HTERT RPE-1 (cell line): ENCODE results near the gene AQP1.

Experiments
- in situ Hi-C: fragments of 300-500 bp; cut with MboI; formaldehyde crosslinking; loops from 4 replicates; pipeline ENCODE4 v1.14.3; 2020; ENCODE audit warnings: low sequenced_read_pairs

AQP1 gene

DNA sequence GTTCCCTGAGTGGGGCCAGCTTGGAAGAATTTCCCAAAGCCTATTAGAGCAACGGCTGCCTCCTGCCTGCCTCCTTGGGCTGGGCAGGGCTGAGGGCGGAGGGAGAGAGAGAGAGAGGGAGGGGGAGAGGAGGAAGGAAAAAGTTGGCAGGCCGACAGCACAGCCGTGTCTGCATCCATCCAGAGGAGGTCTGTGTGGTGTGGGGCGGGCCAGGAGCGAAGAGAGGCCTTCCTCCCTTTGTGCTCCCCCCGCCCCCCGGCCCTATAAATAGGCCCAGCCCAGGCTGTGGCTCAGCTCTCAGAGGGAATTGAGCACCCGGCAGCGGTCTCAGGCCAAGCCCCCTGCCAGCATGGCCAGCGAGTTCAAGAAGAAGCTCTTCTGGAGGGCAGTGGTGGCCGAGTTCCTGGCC, at the start of gene AQP1:
TSS of gene AQP1 (plus strand) at position 293 of the 409 bp plus-strand sequence. CDS start at position 350, 57 bp downstream.
- in situ Hi-C loops: no loop called here

DNA sequence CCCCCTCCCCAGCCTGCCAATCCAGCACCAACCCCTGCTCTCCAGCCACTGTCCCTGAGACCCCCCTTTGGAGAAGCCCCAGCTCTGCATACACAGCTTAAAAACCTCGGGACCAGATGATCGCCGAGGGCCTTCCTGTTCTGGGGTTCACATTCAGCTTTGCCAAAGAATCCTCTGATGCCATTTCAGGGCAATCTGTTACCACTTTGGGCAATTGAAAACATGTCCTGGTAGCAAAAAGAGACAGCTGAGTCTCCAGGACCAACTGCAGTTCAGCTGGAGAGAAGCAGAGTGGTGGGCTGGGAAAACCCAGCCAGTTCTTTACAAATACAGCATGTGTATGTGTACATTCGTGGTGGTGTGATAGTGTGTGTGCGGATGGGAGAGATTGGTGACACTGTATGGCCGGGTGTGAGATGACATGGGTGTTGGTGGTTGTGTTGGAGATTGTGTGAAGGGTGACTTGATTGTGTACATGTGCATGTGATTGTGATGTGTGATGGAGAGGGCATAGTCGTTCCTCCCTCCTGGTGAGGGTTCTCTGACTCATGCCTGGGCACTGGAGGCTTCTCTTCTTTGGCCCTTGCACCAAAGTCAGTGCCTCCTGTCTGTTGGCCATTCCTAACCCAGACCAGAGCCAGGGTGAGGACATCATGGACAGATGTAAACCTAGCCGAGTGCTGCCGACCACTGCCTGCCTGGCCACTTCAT, 48.5 kb upstream of the AQP1 start:
- in situ Hi-C loops: no loop called here

DNA sequence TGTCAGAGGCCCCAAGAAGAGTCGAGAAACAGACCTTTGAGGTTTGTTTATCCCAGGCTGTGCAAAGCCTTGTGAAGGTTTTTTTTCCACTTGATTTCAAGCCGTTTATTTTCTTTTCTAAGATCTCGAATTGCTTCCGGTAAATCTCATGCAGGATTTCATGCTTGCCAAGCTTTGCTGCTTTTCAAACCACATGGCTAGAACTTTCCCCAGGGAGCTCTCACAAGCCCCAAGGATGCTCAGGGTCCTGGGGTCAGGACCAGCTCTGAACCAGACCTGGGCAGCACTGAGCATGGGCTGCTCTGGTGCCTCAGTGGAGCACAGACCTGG, 48.0 kb upstream of the AQP1 start:
- in situ Hi-C loops: no loop called here

DNA sequence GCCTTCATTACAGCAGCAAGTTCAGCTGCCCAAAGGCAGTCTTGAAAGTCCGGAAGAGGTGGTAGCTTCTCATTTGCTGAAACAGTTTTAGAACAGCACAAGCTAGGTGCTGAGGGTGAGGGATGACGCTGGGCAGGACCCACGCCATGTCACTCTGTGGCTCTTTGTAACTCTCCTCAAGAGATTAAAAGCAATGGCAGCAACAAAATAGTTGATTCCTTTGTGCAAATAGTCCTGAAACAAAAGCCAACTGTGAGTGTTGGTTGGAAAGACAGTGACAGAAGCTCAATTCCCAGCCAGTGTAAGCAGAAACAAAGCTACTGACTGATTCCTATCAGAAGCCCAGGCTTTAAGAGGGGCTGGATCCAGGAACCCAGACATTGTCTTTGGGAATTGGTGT, 47.6 kb upstream of the AQP1 start:
- in situ Hi-C loops: no loop called here

DNA sequence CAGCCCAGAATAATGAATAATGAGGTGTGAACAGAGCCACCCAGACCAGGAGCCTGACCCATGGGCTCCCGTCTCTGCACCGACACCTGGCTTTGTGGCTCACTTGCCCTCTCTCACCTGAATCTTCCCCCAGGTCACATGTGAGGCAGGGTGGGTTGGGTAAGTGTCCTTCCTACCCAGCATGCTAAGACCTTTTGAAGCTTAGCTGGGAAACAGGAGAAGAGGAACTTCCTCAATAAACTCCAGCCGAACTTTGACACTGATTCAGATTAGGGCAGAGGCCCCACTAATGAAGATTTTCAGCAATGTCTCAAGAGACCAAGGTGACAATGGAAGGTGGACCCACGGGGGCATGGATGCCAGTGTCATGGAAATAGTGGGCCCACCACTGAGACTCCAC, 46.6 kb upstream of the AQP1 start:
- in situ Hi-C loops: no loop called here

DNA sequence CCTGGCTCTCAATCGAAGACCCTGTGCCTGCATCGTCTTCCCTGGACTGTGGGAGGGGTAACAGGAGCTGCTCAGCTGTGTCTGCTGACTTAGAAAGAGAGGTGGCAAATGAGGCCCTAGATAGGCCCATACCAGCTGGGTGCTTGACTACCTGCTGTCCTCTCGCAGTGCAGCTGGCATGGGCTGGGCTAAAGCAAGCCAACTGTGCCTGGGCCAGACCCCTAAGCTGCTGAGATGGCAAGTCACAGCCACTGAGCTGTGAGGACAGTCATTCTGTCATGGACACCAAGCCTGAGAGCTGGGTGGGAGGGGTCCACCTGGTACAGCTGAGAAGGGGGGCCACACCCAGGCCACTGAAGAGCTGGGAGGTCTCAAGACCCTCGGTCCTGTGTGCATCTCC, 45.8 kb upstream of the AQP1 start:
- in situ Hi-C loops: no loop called here

DNA sequence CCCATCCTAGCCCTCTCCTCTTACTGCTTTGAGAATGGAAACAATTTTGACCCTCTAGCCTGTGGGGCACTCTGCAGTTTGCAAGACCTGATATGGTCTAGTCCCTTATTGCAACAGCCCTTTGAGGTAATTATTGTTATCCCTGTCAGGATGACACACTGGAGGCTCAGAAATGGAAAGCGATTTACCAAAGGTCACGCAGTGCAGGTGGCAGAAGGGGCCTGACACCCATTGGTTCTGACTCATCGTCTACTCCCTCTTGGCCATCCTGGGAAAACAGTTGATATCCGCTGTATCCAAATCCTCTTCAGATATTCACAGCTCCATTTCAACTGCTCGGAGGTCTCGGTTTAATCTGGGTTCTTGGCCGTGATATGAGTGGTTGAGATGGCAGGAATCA, 44.7 kb upstream of the AQP1 start:
- in situ Hi-C loops: no loop called here

DNA sequence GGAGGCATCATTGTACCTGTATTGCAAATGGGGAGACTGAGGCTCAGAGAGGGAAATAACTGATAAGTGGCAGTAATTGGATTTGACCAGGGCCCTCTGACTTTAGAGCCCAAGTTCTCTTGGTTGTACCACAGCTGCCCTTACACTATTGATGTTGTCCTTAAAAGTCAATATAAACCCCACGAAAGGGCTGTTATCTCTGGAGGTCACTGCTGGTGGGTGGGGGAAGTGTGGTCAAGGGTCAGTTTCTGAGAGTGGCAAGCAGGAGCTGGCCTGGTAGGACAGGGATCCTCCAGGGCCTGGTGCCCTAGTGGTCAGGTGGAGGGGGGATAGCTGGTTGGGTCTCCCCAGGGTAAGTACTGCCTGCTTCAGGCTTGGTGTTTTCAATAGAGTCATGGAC, 44.2 kb upstream of the AQP1 start:
- in situ Hi-C loops: no loop called here

DNA sequence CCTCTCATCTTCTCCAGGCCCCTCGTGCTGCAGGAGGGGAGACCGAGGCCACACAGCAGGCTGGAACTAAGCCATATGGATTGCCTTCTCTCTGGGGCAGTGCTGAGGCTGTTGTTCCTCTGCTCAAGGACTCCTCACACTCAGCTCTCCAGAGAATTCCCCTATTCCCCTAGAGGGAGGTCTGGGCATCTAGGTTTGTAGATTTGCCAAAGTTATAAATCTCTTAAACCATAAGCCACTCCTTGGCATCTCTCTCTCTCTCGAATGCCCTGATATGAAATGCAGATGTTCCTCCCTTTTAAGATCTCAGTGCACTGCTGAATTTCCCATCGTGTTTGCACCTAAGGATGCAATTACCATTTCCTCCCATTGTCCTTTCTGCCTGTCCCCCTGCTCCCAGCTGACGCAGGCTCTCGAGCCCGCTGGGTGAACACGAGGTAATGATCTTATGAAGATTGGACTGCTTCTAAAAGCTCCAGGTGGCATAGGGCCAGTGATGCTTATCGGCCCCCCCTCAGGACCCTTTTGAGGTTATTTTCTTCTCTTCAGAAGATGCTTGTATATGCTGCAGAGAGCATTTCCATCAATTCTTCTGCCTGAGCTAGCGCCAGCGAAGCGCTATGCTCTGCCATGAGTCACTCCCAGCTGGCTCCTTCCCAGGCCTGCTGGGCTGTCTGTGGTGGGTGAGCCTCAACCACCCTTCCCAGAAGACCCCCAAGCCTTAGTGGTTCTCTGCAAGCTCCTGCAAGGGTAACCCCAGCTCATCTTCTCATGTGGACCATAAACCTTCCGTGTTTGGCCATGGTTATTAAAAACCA, 41.6 kb upstream of the AQP1 start:
- in situ Hi-C loops: no loop called here

DNA sequence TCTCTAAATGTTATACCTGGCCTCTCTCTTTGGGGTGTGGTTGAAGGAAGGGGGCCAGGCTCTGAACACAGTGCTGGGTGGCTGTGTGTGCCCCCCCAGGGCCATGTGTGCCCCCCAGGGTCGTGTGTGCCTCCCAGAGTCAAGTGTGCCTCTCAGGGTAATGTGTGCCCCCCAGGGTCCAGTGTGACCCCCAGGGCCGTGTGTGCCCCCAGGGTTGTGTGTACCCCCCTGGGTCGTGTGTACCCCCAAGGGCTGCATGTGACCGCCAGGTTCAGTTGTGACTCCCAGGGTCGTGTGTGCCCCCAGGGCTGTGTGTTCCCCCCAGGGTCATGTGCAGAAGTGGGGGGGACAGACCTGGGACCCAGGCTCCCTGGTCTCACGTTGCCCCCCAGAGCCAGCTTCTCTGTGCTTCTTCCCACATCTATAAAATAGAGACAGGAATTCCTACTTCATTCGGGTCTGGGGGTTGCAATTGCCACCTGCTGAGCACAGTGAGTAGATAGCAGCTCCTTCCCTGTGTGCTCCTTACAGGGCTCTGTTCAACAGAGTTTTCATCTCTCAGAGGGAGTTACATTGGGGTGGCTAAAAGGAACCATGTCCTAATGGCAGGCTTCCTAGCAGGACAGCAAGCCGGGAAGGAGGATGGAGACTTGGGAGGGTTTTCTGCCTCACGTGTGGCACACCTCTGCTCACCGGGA, 40.7 kb upstream of the AQP1 start:
- in situ Hi-C loops: no loop called here

DNA sequence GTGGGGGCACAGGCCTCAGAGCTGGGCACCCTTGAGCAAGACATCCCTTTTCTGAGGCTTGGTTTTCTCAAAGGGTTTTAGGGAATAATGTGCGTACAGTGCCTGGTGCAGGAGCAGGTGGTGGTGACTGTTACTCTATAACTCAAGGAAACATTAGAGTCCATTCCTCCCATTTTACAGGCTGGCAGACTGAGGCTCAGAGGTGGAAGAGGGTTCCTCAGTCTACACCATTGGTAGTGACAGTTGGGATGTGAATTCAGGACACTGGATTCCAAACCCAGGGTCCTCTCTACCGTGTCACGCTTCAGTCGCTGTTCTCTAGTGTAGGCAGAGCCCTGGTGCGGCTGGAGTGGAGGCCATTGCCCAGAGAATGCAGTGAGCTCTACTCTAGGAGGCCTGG, 40.0 kb upstream of the AQP1 start:
- in situ Hi-C loops: no loop called here

DNA sequence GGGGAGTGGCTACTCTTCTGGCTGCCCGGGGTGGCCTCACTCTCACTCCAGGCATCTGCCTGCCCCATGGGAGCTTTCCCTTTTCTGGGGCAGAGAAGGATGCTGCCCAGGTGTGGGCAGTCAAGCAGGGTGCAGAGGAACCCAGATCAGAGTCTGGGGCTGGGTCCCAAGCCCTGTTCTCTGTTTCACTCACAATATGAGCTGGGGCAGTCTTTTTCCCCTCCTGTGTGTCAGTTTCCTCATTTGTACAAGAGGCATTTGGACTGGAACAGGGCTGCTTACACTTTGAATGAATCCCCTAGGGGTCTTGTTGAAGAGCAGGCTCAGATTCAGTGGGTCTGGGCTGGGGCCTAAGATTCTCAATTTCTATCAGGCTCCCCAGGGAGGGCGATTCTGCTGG, 38.4 kb upstream of the AQP1 start:
- in situ Hi-C loops: no loop called here

DNA sequence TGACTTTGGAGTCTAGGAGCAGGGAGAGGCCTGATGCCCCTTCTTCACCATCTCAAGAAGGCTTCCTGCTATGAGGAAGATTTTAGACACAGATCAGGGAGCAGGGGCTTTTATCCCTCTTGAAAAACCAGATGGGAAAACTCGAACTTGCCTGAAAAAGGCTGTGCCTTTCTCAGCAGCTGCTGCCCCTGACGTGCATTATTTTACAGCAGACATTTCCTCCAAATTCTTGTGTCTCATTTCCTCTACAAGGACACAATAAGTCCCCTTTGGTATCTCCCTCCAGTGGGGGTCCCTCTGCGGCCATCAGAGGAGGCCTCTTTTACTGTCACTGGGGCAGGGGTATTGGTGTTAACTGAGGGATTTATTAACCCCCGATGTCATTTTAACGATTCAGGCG, 38.0 kb upstream of the AQP1 start:
- in situ Hi-C loops: no loop called here

DNA sequence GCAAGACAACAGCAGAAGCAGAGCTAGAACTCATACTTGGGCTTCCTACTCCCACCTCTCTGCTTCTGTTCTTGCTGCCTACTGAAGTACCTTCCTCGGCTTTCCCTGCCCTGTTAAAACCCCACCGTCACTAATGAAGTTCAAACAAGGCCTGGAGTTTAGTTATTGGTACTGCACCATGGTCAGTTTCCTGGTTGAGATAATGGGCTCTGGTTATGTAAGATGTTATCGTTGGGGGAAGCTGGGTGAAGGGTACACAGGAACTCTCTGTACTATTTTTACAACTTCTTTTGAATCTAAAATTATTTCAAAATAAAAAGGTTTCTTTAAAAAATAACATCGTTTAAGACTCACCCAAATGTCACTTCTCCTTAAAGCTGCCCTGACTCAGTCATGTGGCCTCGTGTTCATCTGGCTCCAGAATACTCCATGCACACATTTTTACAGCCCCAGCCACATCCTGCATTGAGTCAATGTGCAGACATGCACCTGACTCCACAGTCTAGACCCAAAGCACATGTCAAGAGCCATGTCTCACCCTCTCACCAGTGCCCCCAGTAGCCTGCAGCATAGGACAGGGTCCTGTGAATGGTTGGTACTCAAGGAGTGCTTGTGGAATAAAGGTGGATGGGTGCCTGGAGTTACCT, 36.9 kb upstream of the AQP1 start:
- in situ Hi-C loops: no loop called here

DNA sequence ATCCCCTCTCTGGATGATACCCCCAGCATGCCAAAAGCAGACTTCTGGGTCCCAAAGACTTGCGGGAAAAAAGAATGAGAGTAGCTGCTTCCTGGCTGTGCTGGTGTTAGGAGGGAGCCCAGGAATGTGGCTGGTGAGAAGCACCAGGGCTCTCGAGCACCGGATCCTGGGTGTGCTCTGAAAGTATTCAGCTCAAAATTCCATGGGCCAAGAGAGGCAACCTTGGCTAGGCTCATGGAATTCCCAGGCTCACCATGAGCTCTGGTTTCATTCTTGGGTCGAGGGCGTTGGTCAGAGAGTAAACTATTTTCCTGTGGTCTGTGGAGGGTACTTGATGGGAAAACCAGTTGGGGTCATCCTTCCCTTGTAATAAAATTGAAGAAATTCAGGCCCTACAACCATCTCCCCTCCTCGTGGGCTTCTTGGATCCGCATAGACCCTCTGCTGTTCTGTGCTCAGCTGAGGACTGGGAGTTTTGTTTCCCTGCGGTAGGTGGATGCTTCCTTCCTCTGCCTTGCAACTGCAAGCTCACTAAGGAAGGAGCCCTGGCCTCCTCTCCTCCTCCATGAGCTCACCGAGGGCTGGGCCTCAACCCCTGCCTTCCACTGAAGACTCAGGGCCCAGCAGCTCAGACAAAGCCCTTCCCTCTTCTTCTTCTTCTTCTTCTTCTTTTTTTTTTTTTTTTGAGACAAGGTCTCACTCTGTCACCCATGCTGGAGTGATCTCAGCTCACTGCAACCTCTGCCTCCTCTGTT, 34.5 kb upstream of the AQP1 start:
- in situ Hi-C loops: no loop called here

DNA sequence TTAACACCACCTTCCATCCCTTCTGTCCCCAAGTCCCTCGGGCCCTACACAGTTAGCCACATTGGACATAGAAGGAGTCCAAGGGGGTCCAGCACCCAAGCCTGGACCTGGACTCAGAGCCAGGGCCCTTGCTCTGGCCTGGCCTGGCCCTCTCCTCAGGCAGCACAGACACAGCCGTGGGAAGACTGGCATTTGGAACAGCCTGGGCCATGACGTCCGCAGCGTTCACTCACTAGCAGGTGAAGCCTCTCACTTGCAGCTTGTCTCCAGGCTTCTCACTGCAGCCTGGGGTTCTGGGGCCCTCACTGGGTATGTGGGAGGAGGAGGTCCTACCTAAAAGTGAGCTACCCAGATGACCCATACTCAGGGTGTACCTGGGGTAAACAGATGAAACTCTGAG, 33.7 kb upstream of the AQP1 start:
- in situ Hi-C loops: no loop called here

DNA sequence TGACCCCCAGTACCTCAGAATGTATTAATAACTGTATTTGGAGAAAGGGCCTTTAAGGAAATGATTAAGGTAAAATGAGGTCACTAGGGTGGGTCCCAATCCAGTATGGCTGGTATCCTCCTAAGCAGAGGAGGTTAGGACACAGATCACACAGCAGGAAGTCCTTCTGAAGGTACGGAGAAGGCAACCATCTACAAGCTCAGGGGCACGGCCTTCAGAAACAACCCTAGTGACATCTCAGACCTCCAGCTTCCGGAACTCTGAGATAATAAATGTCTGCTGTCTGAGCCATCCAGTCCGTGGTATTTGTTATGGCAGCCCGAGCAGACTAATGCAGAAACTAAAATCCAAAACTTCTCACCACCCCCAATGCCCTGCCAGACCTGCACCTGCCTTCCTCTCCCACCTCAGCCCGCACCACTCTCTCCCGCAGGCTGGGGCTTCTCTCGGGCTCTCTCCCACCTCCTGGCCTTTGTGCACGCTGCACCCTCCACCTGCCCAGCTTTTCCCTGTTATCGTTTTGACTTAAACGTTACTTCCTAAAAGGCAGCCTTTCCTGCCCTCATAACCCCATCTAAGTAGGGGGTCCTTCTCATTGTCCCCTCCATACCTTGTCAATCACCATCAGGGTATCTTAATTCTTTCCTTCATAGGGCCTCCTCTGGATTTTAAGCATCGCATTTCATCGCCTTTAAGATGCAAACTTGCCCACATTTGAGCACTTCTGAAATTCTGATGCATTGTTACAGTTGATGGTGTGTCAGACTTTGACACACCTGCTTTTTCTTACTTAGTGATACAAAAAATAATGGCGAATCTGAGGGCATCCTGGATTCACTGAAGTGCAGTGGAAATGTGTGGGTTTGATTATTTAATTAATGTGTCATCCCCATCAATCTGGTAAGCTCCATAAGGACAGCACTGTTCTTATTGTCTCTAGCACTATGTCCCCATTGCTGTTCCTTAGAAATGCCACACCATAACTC, 32.2 kb upstream of the AQP1 start:
- in situ Hi-C loops: no loop called here

DNA sequence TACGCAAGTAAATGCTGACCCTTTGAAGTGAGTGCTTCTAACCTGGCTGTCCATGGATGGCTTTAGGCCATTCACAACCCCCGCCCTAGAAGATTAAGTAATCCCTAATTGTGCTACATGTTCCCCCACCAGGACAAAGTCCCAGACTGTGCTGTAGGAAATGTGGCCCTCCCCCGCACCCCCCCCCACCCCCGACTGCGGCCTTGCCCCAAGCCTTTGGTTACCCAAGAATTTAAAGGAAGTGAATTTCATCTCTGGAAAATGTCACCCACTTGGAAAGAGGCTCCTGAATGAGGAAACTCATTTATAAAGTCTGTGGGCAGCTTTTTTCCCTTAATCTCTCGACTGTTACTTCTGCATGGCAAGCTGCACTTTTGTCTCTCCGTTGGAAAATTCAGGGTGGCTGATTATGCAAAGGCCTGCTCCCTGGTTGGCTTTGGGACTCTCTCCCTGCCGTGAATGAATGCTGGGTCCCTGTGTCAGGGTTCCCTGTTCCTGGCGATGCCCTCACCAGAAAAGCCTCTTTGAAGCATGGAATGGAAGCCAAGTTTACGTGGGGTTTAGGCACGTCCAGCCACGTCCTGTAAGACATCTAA, 31.4 kb upstream of the AQP1 start:
- in situ Hi-C loops: no loop called here

DNA sequence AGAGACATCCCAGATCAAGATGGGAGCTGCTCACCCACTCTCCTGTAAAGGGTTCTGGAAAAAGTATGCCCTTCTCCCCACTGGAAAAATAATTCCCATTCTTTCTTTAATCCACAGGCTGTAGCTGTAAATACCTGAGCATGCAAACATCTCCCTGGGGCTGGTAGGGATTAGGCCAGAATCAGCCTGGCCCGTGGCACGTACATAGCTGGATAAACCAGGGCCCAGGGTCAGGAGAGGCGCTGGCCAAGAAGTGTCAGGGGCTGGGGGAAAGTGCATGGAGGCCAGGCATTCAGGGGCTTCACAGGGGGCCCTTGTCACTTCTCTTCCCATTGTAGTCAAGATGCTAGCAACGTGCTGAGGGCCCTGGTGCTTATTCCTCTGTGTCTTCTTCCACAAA, 30.7 kb upstream of the AQP1 start:
- in situ Hi-C loops: no loop called here
